ENCODE measurements around the gene PTCRA.
"Not testable (repeated sequence)": the region's sequence is repeated elsewhere in the genome, so short reads cannot be mapped to it uniquely, and the experiment has no call there.

Gene PTCRA

GRCh38 chr6:42947950-42948349, 32.1 kb downstream of the PTCRA start:
- no peak for DNase-seq

- DNase-seq = no peak
Measured at GRCh38 chr6:42952389-42952788, 36.5 kb downstream of the PTCRA start.

GRCh38 chr6:42954405-42954804, 38.6 kb downstream of the PTCRA start:
- not testable (repeated sequence) for DNase-seq

- no peak for DNase-seq
Measured at GRCh38 chr6:42958125-42958524, 42.3 kb downstream of the PTCRA start.

- no peak for DNase-seq
Measured at GRCh38 chr6:42959917-42960242, 44.0 kb downstream of the PTCRA start.

GRCh38 chr6:42960243-42961019, 44.6 kb downstream of the PTCRA start, which contains the start of gene GNMT:
GNMT (plus strand) TSS chr6:42960754; CDS start chr6:42960768, 14 bp downstream.
- DNase-seq = peak; percentile 17

GRCh38 chr6:42961020-42961470, 45.2 kb downstream of the PTCRA start:
- DNase-seq = no peak

GRCh38 chr6:42962096-42962495, 46.2 kb downstream of the PTCRA start:
- no peak for DNase-seq

GRCh38 chr6:42962502-42963178, 46.8 kb downstream of the PTCRA start:
- DNase-seq = no peak

GRCh38 chr6:42963179-42963854, 47.5 kb downstream of the PTCRA start:
- DNase-seq = no peak

GRCh38 chr6:42963855-42964605, 48.2 kb downstream of the PTCRA start:
- peak; percentile 14 for DNase-seq

GRCh38 chr6:42966571-42966970, 50.7 kb downstream of the PTCRA start:
- no peak for DNase-seq

GRCh38 chr6:42967228-42967627, 51.4 kb downstream of the PTCRA start:
- no peak for DNase-seq

- DNase-seq = no peak
Measured at GRCh38 chr6:42968126-42968701, 52.4 kb downstream of the PTCRA start.

GRCh38 chr6:42968783-42969182, 52.9 kb downstream of the PTCRA start:
- DNase-seq = no peak

- no peak for DNase-seq
Measured at GRCh38 chr6:42969431-42969830, 53.6 kb downstream of the PTCRA start.

- no peak for DNase-seq
Measured at GRCh38 chr6:42969934-42970333, 54.1 kb downstream of the PTCRA start.

- DNase-seq = no peak
Measured at GRCh38 chr6:42970871-42971612, 55.2 kb downstream of the PTCRA start.

GRCh38 chr6:42971746-42972327, 56.0 kb downstream of the PTCRA start:
- no peak for DNase-seq

- DNase-seq = no peak
Measured at GRCh38 chr6:42973926-42974325, 58.1 kb downstream of the PTCRA start.

GRCh38 chr6:42974919-42975505, 59.2 kb downstream of the PTCRA start:
- DNase-seq = no peak

Data from CD4-positive, alpha-beta T cell treated with Interferon gamma for 1 hour (primary cell).